Ishikawa (cell line): ENCODE data around the gene AOC1.

Experiments
- CEBPB ChIP-seq: IDR thresholded peaks from 2 replicates; pipeline ENCODE4 v1.6.1; 2012
- CREB1 ChIP-seq: IDR thresholded peaks from 2 replicates; pipeline ENCODE4 v1.6.1; 2012; ENCODE audit warnings: low read depth
- EGR1 ChIP-seq: IDR thresholded peaks from 2 replicates; pipeline ENCODE4 v1.6.1; 2012
- EP300 ChIP-seq: IDR thresholded peaks from 2 replicates; pipeline ENCODE4 v1.6.1; 2012; ENCODE audit warnings: borderline replicate concordance
- MAX ChIP-seq: IDR thresholded peaks from 2 replicates; pipeline ENCODE4 v1.6.1; 2012
- NFIC ChIP-seq: IDR thresholded peaks from 2 replicates; pipeline ENCODE4 v1.6.1; 2012
- RAD21 ChIP-seq: IDR thresholded peaks from 2 replicates; pipeline ENCODE4 v1.6.1; 2012; ENCODE audit warnings: low read depth
- TCF12 ChIP-seq: IDR thresholded peaks from 2 replicates; pipeline ENCODE4 v1.6.1; 2012; ENCODE audit warnings: low read depth
- TEAD4 ChIP-seq: IDR thresholded peaks from 2 replicates; pipeline ENCODE4 v1.6.1; 2012
- YY1 ChIP-seq: IDR thresholded peaks from 2 replicates; pipeline ENCODE4 v1.6.1; 2012; ENCODE audit warnings: low read depth
- TF ChIP-seq, protein P1 (sequence below): IDR thresholded peaks from 2 replicates; pipeline ENCODE4 v1.6.1; 2012; ENCODE audit warnings: low read depth, mild to moderate bottlenecking

DNA sequence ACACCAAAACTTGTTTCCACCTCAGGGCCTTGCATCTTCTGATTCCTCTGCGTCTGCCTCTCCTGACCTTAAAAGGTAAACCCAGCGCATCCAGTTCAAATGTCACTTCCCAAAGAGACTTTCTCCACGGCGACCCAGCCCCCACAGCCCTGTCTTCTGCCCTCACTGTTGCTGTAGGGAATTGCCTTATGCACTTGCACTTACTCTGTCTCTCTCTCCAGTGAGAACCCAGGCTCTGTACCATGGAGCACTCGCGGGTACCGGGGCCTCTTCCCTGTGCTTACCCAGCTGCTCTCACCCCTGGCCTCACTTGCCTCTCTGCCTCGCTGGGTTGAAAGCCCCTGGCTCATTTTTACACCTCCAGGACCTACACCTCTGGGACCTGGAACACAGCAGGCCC is 48.4 kb downstream of the AOC1 start:
- TF ChIP-seq CEBPB = no peak
- no peak for TF ChIP-seq NFIC
- no peak for TF ChIP-seq RAD21
- no peak for TF ChIP-seq MAX
- TF ChIP-seq EP300 = no peak
- no peak for TF ChIP-seq CREB1
- TF ChIP-seq TEAD4 = no peak
- TF ChIP-seq TCF12 = no peak
- TF ChIP-seq, protein P1, sequence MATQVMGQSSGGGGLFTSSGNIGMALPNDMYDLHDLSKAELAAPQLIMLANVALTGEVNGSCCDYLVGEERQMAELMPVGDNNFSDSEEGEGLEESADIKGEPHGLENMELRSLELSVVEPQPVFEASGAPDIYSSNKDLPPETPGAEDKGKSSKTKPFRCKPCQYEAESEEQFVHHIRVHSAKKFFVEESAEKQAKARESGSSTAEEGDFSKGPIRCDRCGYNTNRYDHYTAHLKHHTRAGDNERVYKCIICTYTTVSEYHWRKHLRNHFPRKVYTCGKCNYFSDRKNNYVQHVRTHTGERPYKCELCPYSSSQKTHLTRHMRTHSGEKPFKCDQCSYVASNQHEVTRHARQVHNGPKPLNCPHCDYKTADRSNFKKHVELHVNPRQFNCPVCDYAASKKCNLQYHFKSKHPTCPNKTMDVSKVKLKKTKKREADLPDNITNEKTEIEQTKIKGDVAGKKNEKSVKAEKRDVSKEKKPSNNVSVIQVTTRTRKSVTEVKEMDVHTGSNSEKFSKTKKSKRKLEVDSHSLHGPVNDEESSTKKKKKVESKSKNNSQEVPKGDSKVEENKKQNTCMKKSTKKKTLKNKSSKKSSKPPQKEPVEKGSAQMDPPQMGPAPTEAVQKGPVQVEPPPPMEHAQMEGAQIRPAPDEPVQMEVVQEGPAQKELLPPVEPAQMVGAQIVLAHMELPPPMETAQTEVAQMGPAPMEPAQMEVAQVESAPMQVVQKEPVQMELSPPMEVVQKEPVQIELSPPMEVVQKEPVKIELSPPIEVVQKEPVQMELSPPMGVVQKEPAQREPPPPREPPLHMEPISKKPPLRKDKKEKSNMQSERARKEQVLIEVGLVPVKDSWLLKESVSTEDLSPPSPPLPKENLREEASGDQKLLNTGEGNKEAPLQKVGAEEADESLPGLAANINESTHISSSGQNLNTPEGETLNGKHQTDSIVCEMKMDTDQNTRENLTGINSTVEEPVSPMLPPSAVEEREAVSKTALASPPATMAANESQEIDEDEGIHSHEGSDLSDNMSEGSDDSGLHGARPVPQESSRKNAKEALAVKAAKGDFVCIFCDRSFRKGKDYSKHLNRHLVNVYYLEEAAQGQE = no peak
- no peak for TF ChIP-seq EGR1
- no peak for TF ChIP-seq YY1
